AG09319 (cell line): ENCODE measurements around the gene NUDT6.
"Not testable (repeated sequence)": the region's sequence is repeated elsewhere in the genome, so short reads cannot be mapped to it uniquely, and the experiment has no call there.

Source experiments
- DNase-seq: peaks from one replicate; pipeline ENCODE4 v3.0.0-alpha.2; 2010; ENCODE audit warnings: low read depth; ENCODE audit errors: extremely low read depth
- CTCF ChIP-seq: IDR thresholded peaks from 2 replicates; pipeline ENCODE4 v1.5.1; 2011; ENCODE audit warnings: low read depth, mild to moderate bottlenecking, inconsistent platforms, low read length, moderate library complexity

Gene NUDT6

GRCh38 chr4:122959441-122959840 is 37.0 kb upstream of the NUDT6 start:
- TF ChIP-seq CTCF, result no peak

GRCh38 chr4:122958505-122958904 is 36.1 kb upstream of the NUDT6 start:
- no peak for TF ChIP-seq CTCF
- no peak for DNase-seq

More at GRCh38 chr4:122959441-122959840, 37.0 kb upstream of the NUDT6 start:
- no peak for DNase-seq

- DNase-seq, result no peak
These were observed 31.5 kb upstream of the NUDT6 start for GRCh38 chr4:122953924-122954323.

GRCh38 chr4:122952028-122952427 is 29.6 kb upstream of the NUDT6 start:
- TF ChIP-seq CTCF, result no peak
- DNase-seq, result no peak

More at GRCh38 chr4:122953924-122954323, 31.5 kb upstream of the NUDT6 start:
- TF ChIP-seq CTCF, result no peak

- no peak for DNase-seq
- TF ChIP-seq CTCF, result no peak
These were observed 26.3 kb upstream of the NUDT6 start for GRCh38 chr4:122948671-122949070.

- no peak for DNase-seq
- no peak for TF ChIP-seq CTCF
These were observed 23.7 kb upstream of the NUDT6 start for GRCh38 chr4:122946142-122946541.

GRCh38 chr4:122945136-122945535 is 22.7 kb upstream of the NUDT6 start:
- DNase-seq, result not testable (repeated sequence)

GRCh38 chr4:122932763-122933162 is 10.4 kb upstream of the NUDT6 start:
- no peak for TF ChIP-seq CTCF
- no peak for DNase-seq
